ENCODE results near the gene LIN52. TPM values are rescaled to one million over a fixed set of nuclear protein-coding genes. Genes with fewer than 3 reads are reported as not detected.

The LIN52 gene
- total RNA-seq, 1 experiment from 2014 or later = 16.9 TPM

DNA sequence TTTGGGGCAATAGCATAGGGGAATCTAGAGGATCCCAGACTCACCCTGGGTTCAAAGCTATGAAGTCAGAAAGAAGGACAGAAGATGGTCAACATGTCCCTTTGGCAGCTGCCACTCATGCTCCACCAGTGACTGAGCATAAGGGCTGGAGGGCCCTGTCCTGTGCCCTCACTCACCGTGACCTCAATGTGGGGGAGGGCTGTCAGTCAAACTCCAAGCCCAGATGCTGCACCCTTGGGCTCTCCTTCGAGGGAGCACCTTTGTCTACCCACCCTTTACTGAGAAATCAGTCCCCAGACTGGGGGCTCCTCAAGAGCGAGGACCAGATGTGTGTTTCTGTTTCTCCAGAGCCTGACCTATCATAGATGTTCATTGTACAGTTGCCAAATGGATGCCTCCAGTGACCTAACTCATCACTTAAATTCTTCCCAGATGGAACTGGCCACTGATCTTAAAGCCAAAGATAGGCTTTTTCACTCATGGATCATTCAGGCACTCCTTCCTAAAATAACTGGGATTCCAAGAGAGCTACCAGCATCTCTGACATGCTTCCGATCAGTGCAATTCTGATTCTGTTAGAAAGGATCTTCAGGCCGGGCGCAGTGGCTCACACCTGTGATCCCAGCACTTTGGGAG lies 127.3 kb downstream of the LIN52 start:
- H3K4me3 ChIP-seq (ENCODE audit: low read depth, low read length, poor library complexity, severe bottlenecking) = no peak overlapping the region
- no peaks in the 10 kb centered on the region for H3K4me1 ChIP-seq (ENCODE audit: insufficient read depth, low read length, poor library complexity, severe bottlenecking)
- no peaks in the 10 kb centered on the region for H3K27me3 ChIP-seq (replicated peaks; ENCODE audit: insufficient read depth, low read depth, low read length, poor library complexity)
- intact Hi-C loops (cut with micrococcal nuclease; ENCODE audit: unreplicated experiment) = no loop called here
- BruUV-seq (replicated peaks) = no TSS peak
- ChIA-PET CTCF (no interaction called here), POLR2A (ENCODE audit: low non-redundant PET) (no interaction called here)
- TF ChIP-seq EZH2 (IDR thresholded peaks at IDR 0.05; ENCODE audit: borderline replicate concordance, low read depth, low read length, poor library complexity, severe bottlenecking) (no peak), CTCF (conservative IDR thresholded peaks at IDR 0.05; ENCODE audit: low read depth, low read length) (no peak)
- no peak overlapping the region for H3K27ac ChIP-seq (ENCODE audit: low read depth, low read length, poor library complexity, severe bottlenecking)
- DNase-seq (ENCODE audit: low spot score) = no peak
- H3K36me3 ChIP-seq (ENCODE audit: insufficient read depth, low read length, poor library complexity, severe bottlenecking) = no peaks in the 10 kb centered on the region
- H3K9me3 ChIP-seq (ENCODE audit: low read depth, low read length, poor library complexity, severe bottlenecking) = no peaks in the 10 kb centered on the region

DNA sequence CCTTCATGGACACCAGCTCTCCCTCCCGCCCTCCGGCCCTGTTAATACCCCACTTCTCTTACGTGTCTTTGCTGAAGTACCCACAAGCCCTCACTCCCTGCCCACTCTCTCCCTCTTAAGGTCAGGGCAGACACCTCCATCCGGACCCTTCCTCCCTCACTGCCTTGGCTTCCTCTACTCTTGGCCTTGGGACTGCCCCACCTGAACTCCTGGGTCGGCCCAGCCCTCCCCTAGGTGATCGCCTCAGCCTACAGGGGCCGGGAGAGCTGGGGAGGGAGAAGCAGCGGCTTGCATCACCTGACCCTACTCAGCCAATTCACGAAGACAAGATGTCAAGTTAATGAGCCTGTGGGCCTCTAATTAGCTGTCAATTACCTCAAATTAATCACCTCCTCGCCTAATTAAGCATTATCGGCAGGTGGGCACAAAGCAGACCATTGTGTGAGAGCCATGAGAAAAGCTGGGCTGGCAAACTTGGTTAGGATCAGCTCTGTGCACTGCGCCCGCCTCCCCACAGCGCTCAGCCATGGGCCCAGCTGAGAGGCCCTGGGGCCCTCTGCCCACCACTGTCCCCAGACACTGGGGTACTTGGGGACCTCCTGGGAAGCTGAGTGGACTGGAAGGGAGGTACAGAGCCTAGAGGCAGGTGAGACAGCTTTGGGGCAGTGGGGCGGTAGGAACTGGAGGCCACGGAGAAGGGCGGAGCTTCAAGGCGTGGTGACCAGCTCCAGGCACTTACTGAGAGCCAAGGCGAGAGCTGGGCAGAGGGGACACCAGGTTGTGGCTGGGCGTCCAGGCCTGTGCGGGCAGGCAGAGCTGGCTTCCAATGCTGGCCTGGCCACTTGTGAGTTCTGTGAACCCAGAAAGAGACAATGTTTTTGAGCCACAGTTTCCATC lies 129.4 kb downstream of the LIN52 start:
- Histone ChIP-seq H3K4me1 (ENCODE audit: insufficient read depth, low read length, poor library complexity, severe bottlenecking) (no peaks in the 10 kb centered on the region), H3K27me3 (replicated peaks; ENCODE audit: insufficient read depth, low read depth, low read length, poor library complexity) (no peaks in the 10 kb centered on the region), H3K27ac (ENCODE audit: low read depth, low read length, poor library complexity, severe bottlenecking) (no peak overlapping the region), H3K36me3 (ENCODE audit: insufficient read depth, low read length, poor library complexity, severe bottlenecking) (no peaks in the 10 kb centered on the region), H3K4me3 (ENCODE audit: low read depth, low read length, poor library complexity, severe bottlenecking) (no peak overlapping the region), H3K9me3 (ENCODE audit: low read depth, low read length, poor library complexity, severe bottlenecking) (no peaks in the 10 kb centered on the region)
- DNase-seq (ENCODE audit: low spot score) = no peak
- POLR2A ChIA-PET (ENCODE audit: low non-redundant PET) = no interaction called here
- BruUV-seq (replicated peaks) = no TSS peak
- CTCF ChIA-PET = interaction anchor here (0.5 kb wide), 1 partner anchor 79 kb away, joined by 3 read pairs; no protein-coding TSS in a partner anchor
- intact Hi-C loops (cut with micrococcal nuclease; ENCODE audit: unreplicated experiment) = no loop called here
- no peak for TF ChIP-seq EZH2 (IDR thresholded peaks at IDR 0.05; ENCODE audit: borderline replicate concordance, low read depth, low read length, poor library complexity, severe bottlenecking)
- no peak for TF ChIP-seq CTCF (conservative IDR thresholded peaks at IDR 0.05; ENCODE audit: low read depth, low read length)

GRCh38 chr14:74216671-74217070 lies 131.9 kb downstream of the LIN52 start:
- DNase-seq (ENCODE audit: low spot score) = no peak
- intact Hi-C loops (cut with micrococcal nuclease; ENCODE audit: unreplicated experiment) = loop anchor here (5.0 kb wide), 1 partner anchor 36 kb away; no protein-coding TSS in a partner anchor
- Histone ChIP-seq H3K36me3 (ENCODE audit: insufficient read depth, low read length, poor library complexity, severe bottlenecking) (no peaks in the 10 kb centered on the region), H3K4me3 (ENCODE audit: low read depth, low read length, poor library complexity, severe bottlenecking) (no peak overlapping the region), H3K27ac (ENCODE audit: low read depth, low read length, poor library complexity, severe bottlenecking) (no peak overlapping the region), H3K4me1 (ENCODE audit: insufficient read depth, low read length, poor library complexity, severe bottlenecking) (no peaks in the 10 kb centered on the region), H3K27me3 (replicated peaks; ENCODE audit: insufficient read depth, low read depth, low read length, poor library complexity) (no peaks in the 10 kb centered on the region), H3K9me3 (ENCODE audit: low read depth, low read length, poor library complexity, severe bottlenecking) (no peaks in the 10 kb centered on the region)
- POLR2A ChIA-PET (ENCODE audit: low non-redundant PET) = no interaction called here
- no TSS peak for BruUV-seq (replicated peaks)
- CTCF ChIA-PET = no interaction called here
- TF ChIP-seq EZH2 (IDR thresholded peaks at IDR 0.05; ENCODE audit: borderline replicate concordance, low read depth, low read length, poor library complexity, severe bottlenecking) = no peak
- TF ChIP-seq CTCF (conservative IDR thresholded peaks at IDR 0.05; ENCODE audit: low read depth, low read length) = no peak

All from A673 (cell line).